HG03571 (cell line): Measurements from ENCODE around the gene ESD.

Experiments used
- ATAC-seq: cut with Tn5 transposase; IDR thresholded peaks from one replicate; pipeline ENCODE4 v1.9.1; 2021; ENCODE audit not compliant: unreplicated experiment

Gene ESD

GRCh38 chr13:46747031-46747820, 49.7 kb downstream of the ESD start:
- no peak for ATAC-seq

- ATAC-seq, result no peak
Measured at GRCh38 chr13:46745706-46746105, 51.3 kb downstream of the ESD start.

GRCh38 chr13:46745062-46745461, 51.9 kb downstream of the ESD start:
- ATAC-seq, result no peak

- no peak for ATAC-seq
Measured at GRCh38 chr13:46743191-46743590, 53.8 kb downstream of the ESD start.

- ATAC-seq, result no peak
Measured at GRCh38 chr13:46739447-46740098, 57.4 kb downstream of the ESD start.

GRCh38 chr13:46738766-46739165, 58.2 kb downstream of the ESD start:
- ATAC-seq, result no peak

- ATAC-seq, result no peak
Measured at GRCh38 chr13:46738055-46738454, 58.9 kb downstream of the ESD start.

- no peak for ATAC-seq
Measured at GRCh38 chr13:46736541-46737310, 60.2 kb downstream of the ESD start.

- ATAC-seq, result no peak
Measured at GRCh38 chr13:46735425-46735824, 61.5 kb downstream of the ESD start.

GRCh38 chr13:46731535-46731934, 65.4 kb downstream of the ESD start:
- no peak for ATAC-seq

GRCh38 chr13:46728777-46729176, 68.2 kb downstream of the ESD start:
- ATAC-seq, result no peak

- ATAC-seq, result no peak
Measured at GRCh38 chr13:46726347-46726746, 70.6 kb downstream of the ESD start.
